Astrocyte of the spinal cord (primary cell): ENCODE results near the gene TBRG1.

ENCODE experiments used
- DNase-seq: peaks from one replicate; pipeline ENCODE4 v3.0.0; 2011; ENCODE audit warnings: low read depth, low spot score
- H3K4me3 ChIP-seq: 2 replicates; pipeline ENCODE4 v1.5.1; 2011; ENCODE audit warnings: low read depth, mild to moderate bottlenecking, low read length, moderate library complexity
- CTCF ChIP-seq: IDR thresholded peaks from 2 replicates; pipeline ENCODE4 v1.5.1; 2012; ENCODE audit warnings: low read depth, mild to moderate bottlenecking, low read length, inconsistent platforms
- in situ Hi-C: cut with HindIII; loops from 2 replicates; pipeline ENCODE4 v1.10.0; 2017; ENCODE audit warnings: low sequenced_read_pairs

Gene TBRG1

DNA sequence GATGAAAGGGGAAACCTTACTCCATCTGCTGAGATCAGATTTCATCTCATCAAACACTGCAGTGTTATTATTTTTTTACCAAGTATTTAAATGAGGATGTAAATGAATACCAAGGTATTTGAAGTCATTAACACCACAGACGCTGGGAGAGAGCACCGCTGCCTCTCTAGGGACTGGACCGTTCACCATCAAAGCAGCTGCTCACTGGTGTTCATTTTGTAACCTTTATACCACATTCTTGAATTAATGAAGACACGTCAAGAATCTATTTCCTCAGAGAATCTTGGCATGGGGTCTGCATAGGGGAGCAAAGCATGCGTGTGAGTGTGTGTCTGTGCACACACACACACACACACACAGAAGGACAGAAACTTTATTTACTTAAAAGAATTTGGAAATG, 35.2 kb downstream of the TBRG1 start:
- no peak overlapping the region for H3K4me3 ChIP-seq
- in situ Hi-C loops, result no loop called here
- no peak for TF ChIP-seq CTCF
- DNase-seq, result no peak

GRCh38 chr11:124658501-124658900, 35.8 kb downstream of the TBRG1 start:
- DNase-seq, result no peak
- H3K4me3 ChIP-seq, result no peak overlapping the region
- in situ Hi-C loops, result no loop called here
- TF ChIP-seq CTCF, result no peak

GRCh38 chr11:124658986-124659385, 36.3 kb downstream of the TBRG1 start:
- no peak for TF ChIP-seq CTCF
- H3K4me3 ChIP-seq, result no peak overlapping the region
- in situ Hi-C loops, result no loop called here
- no peak for DNase-seq

DNA sequence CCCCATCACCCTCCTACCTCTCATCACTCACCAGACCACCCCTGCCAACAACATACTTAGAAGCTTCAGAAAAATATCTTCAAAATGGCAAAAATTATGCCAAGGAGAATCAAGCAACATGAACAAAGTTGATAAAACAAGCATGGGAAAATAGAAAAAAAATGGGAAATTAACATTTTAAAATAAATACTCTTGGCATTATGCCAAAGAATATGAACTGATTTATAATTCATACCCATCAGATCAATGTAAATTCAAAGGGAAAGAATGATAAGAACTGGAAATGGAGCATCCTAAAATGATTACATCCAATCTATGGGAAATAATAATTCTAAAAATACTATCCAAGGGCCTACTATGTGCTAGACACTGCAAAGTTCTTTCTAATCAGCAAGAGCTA, 38.9 kb downstream of the TBRG1 start:
- TF ChIP-seq CTCF, result no peak
- in situ Hi-C loops, result no loop called here

DNA sequence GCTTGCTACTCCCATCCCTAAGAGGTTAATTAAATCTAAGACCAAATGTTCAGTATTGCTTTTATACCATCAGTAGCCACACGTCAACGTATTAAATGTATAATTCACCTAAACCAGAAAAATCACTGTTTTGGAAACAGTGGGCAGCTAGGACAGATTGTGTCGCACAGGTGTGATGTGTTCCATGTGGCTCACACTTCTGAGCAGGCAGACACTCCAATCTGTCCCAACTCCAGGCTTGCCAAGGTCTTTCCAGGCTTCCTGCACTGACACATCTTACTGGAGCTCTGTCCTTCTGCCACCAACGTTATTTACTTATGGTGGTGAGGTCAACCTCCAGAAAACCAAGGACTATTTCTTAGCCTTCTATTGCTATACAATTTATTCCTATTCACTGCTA, 39.4 kb downstream of the TBRG1 start:
- no peak for DNase-seq
- no peak for TF ChIP-seq CTCF
- in situ Hi-C loops, result no loop called here
- H3K4me3 ChIP-seq, result no peak overlapping the region

More for the DNA sequence above, 38.9 kb downstream of the TBRG1 start:
- no peak overlapping the region for H3K4me3 ChIP-seq
- DNase-seq, result no peak

DNA sequence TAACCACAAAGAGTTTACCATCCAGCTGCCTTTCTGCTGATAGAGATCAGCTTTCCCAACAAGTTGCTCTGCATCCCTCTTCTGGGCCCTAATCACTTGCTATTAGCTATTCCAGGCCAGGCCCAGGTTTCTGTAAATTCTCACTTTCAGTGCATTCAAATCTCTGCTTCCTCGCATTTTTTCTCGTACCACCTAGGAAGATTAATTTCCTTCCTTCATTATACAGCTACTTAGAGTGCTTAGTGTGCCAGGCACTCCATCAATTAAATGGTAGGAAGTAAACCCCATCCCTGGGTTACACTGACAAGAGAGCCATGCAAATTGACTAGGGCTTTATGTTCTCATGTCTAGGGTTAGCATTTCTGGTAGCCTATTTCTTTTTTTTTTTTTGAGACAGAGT, 41.2 kb downstream of the TBRG1 start:
- in situ Hi-C loops, result no loop called here
- no peak for TF ChIP-seq CTCF
- H3K4me3 ChIP-seq, result no peak overlapping the region
- no peak for DNase-seq

DNA sequence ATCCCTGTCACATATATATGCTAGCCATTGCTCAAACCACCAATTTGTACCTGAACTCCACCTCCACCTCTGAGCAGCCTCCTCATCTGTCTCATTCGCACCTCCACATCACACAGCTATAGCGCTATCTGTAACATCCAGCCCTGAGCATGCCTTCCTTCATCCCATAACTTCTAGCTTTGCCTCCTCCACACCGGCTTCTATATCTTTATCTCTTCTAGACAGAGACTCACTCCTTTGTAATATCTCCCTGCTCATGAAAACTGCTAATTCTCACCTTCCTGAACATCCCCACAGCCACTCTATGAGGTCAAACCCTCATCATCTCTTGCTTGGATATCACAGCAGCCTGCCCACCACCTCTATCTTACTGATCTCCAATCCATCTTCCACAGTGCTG, 44.9 kb downstream of the TBRG1 start:
- DNase-seq, result no peak
- TF ChIP-seq CTCF, result no peak
- H3K4me3 ChIP-seq, result no peak overlapping the region
- in situ Hi-C loops, result no loop called here
